AG04450 (cell line): Measurements from ENCODE around the gene ZFAND2A. TPM values are rescaled to one million over a fixed set of nuclear protein-coding genes. Genes with fewer than 3 reads are reported as not detected.
A peak's percentile ranks its signal among the peaks of the same experiment; 100 is the strongest.

Experiments
- CTCF ChIA-PET: fragments of 300-600, 350-600 bp; formaldehyde crosslinking; extraction: SDS; loops from one replicate; lab custom pipeline; 2022; ENCODE audit warnings: antibody characterized with exemption, inconsistent platforms; lab: Charles Lee
- POLR2A ChIA-PET: fragments of 350-600 bp; formaldehyde crosslinking; extraction: SDS; loops from one replicate; lab custom pipeline; 2021; ENCODE audit warnings: antibody characterized with exemption, inconsistent platforms; lab: Yijun Ruan, JAX
- DNase-seq: peaks from one replicate; pipeline ENCODE4 v3.0.0-alpha.2; 2011; ENCODE audit warnings: low read depth, low spot score
- H3K27ac ChIP-seq: one replicate; pipeline ENCODE4 v1.5.1; 2012; ENCODE audit warnings: low read depth, low read length, control low read depth
- H3K27me3 ChIP-seq: one replicate; pipeline ENCODE4 v1.6.0; 2012; ENCODE audit warnings: low read length; ENCODE audit not compliant: control insufficient read depth, insufficient read depth
- H3K4me3 ChIP-seq: 2 replicates; pipeline ENCODE4 v1.5.1; 2011; ENCODE audit warnings: mild to moderate bottlenecking, low read depth, low read length, control low read depth
- H3K9me3 ChIP-seq: 2 replicates; pipeline ENCODE4 v1.5.1; 2012; ENCODE audit warnings: low read length; ENCODE audit not compliant: control insufficient read depth, insufficient read depth
- CTCF ChIP-seq: IDR thresholded peaks from 2 replicates; pipeline ENCODE4 v1.5.1; 2011; ENCODE audit warnings: low read depth, low read length, control low read depth, inconsistent platforms
- polyA plus RNA-seq: library from polyadenylated mRNA; depleted of rRNA; stranded (reverse); fragments of >200 nt; gene quantifications from 2 replicates; pipeline ENCODE4 v1.2.3, GENCODE V29; 2011

Gene ZFAND2A
- polyA plus RNA-seq, 1 experiment: 38.9 TPM

DNA sequence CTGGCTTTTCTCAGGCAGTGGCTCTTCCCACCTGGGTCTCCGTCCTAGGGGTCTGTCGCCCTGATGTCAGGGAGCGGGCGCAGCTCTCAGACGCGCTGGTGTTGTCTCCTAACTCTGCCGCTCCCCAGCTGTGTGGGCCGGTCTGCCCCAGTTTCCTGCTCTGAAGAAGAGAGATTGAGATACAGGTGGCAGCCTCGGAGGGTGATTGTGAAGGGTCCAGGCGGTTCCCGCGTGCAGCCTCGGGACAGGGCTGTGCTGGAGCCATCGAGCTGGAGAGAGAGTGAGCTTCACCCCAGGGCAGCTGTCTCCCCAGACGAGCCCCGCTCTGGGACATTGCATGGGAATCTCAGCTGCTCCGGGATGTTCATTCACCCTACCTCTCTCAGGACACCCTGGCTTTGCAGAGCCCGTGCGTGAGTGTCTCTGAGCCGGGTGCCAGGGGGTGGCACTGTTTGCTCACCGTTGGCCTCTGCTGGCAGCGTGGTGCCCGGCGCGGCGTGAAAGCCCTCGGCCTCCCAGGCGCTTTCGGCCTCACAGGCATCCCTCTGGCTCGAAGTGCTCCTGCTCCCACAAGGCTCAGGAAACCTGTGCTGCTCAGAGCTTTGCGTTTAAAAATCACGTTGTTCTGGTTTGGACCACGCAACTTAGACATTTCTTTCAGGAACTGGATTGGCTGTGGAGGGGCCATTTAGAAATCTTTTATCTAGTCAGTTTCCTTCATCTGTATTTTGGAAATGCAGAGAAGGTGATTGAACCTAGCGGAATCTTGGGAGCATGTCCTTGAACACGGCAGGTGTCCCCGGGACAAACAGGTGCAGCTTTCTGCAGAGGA, 33.8 kb upstream of the ZFAND2A start:
- ChIA-PET POLR2A (interaction anchor here (0.6 kb wide), 1 partner anchor 368 kb away, joined by 3 read pairs; no protein-coding TSS in a partner anchor), CTCF (interaction anchor here (0.8 to 3.8 kb wide), 9 partner anchors 11 to 281 kb away, joined by 3 to 32 read pairs (median 4); no protein-coding TSS in a partner anchor)
- no peaks in the 10 kb centered on the region; the same call in 1 of the 2 replicates for H3K9me3 ChIP-seq
- DNase-seq: no peak
- no peak overlapping the region for H3K4me3 ChIP-seq
- peak; percentile 43 for TF ChIP-seq CTCF
- H3K27me3 ChIP-seq: peaks cover 3% of the 10 kb centered on the region
- no peak overlapping the region for H3K27ac ChIP-seq

DNA sequence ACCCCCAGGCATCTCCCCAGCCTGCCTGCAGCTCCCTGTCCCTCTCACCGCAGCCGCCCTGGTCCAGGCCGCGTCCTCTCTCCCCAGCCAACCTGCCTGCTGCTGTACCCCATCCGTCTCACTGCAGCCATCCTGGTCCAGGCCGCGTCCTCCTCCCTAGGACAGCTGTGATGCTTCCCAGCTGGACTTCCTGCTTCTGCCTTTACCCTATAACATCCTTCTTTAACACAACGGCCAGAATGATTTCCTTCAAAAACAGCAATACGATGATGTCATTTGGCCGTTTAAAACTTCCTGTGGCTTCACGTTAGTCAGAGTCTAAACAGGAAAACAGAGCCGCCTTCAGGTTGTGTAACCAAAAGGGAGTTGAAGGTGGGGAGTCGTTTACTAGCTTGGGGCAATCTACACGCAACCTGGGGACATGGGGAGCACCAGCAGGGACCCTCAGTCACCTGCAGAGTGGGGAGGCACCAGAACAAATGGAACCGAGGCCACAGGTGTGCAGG, 32.2 kb upstream of the ZFAND2A start:
- H3K27ac ChIP-seq: peak overlapping the region; percentile 52

GRCh38 chr7:1189986-1190772, 30.2 kb upstream of the ZFAND2A start:
- CTCF ChIA-PET: interaction anchor here (3.8 kb wide), 1 partner anchor 7 kb away, joined by 26 read pairs; no protein-coding TSS in a partner anchor
- POLR2A ChIA-PET: no interaction called here
- no peak for TF ChIP-seq CTCF
- no peaks in the 10 kb centered on the region; the same call in 1 of the 2 replicates for H3K9me3 ChIP-seq
- DNase-seq: no peak
- peaks cover 8% of the 10 kb centered on the region for H3K27me3 ChIP-seq
- H3K27ac ChIP-seq: no peak overlapping the region
- no peak overlapping the region for H3K4me3 ChIP-seq

More for the DNA sequence above, 32.2 kb upstream of the ZFAND2A start:
- TF ChIP-seq CTCF: peak; percentile 31
- ChIA-PET CTCF (interaction anchor here (1.0 to 3.8 kb wide), 8 partner anchors 9 to 282 kb away, joined by 3 to 32 read pairs (median 7); no protein-coding TSS in a partner anchor), POLR2A (interaction anchor here (0.7 kb wide), 1 partner anchor 349 kb away, joined by 5 read pairs; no protein-coding TSS in a partner anchor)
- H3K27me3 ChIP-seq: peaks cover 3% of the 10 kb centered on the region
- 0 out of 2 replicates have a peak overlapping the region, but pooled peaks have one; percentile 10 for H3K4me3 ChIP-seq
- DNase-seq: peak; percentile 76
- H3K9me3 ChIP-seq: no peaks in the 10 kb centered on the region; the same call in 1 of the 2 replicates

- H3K27me3 ChIP-seq: peaks cover 9% of the 10 kb centered on the region
- CTCF ChIA-PET: no interaction called here
Observed at GRCh38 chr7:1188720-1189294, 28.8 kb upstream of the ZFAND2A start.

More at GRCh38 chr7:1188720-1189294, 28.8 kb upstream of the ZFAND2A start:
- Histone ChIP-seq H3K27ac (no peak overlapping the region), H3K4me3 (no peak overlapping the region), H3K9me3 (no peaks in the 10 kb centered on the region; the same call in 1 of the 2 replicates)
- POLR2A ChIA-PET: no interaction called here
- no peak for DNase-seq
- no peak for TF ChIP-seq CTCF
